ENCODE data around the gene TMEM87B. TPM values are rescaled to one million over a fixed set of nuclear protein-coding genes. Genes with fewer than 3 reads are reported as not detected.
A peak's percentile ranks its signal among the peaks of the same experiment; 100 is the strongest.

TMEM87B gene
- total and polyA plus RNA-seq, 11 donors: 3.1 to 18.5 (median 7.9) TPM

- DNase-seq (no peak), ATAC-seq (no peak)
- H3K27ac ChIP-seq: peak overlapping the region in 8 of 12 donors; percentile 30 to 60 (median 46)
Observed at GRCh38 chr2:112150851-112151250, 95.8 kb downstream of the TMEM87B start.

DNA sequence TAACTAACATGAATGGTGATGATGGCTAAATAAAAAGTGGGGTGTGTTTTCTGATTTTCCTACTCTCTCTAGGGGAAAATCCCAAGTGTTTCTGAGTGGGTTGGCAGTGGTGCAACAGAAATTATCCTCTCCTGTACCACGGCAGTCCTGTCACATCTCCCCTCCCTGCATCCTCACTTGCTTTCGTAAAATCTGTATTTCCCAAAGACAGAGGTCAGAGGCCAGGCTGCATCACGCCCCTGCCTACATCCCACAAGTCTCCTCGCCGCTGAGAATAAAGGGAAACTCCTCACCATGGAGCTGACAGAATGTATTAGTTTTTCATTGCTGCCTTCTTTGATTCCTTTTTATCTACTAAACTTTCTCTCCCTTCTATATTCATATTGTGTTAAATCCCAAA is 96.2 kb downstream of the TMEM87B start:
- WGBS, 4 donors: 83 to 95% (median 93%) methylated on average over 5 of the region's 5 CpGs
- Histone ChIP-seq H3K36me3 (no peaks in the 10 kb centered on the region), H3K4me1 (peaks cover 0 to 19% (median 4%) of the 10 kb centered on the region in 12 donors), H3K9me3 (no peaks in the 10 kb centered on the region), H3K27me3 (no peaks in the 10 kb centered on the region), H3K27ac (peak overlapping the region in 3 of 12 donors; percentile 44 to 47 (median 46)), H3K4me3 (no peak overlapping the region)
- DNase-seq: no peak
- ATAC-seq: no peak
- intact Hi-C loops (cut with DNase I): no loop called here
- no peak for TF ChIP-seq POLR2A (IDR thresholded peaks at IDR 0.05)
- TF ChIP-seq CTCF (IDR thresholded peaks at IDR 0.05): no peak

More at GRCh38 chr2:112150851-112151250, 95.8 kb downstream of the TMEM87B start:
- TF ChIP-seq CTCF (IDR thresholded peaks at IDR 0.05): no peak
- TF ChIP-seq POLR2A (IDR thresholded peaks at IDR 0.05): no peak
- Histone ChIP-seq H3K27me3 (no peaks in the 10 kb centered on the region), H3K4me3 (no peak overlapping the region), H3K9me3 (no peaks in the 10 kb centered on the region), H3K4me1 (peaks cover 0 to 19% (median 4%) of the 10 kb centered on the region in 12 donors), H3K36me3 (no peaks in the 10 kb centered on the region)
- intact Hi-C loops (cut with DNase I): no loop called here
- WGBS, 4 donors: 84 to 89% (median 85%) methylated on average over 11 of the region's 11 CpGs

- H3K9me3 ChIP-seq: no peaks in the 10 kb centered on the region
- H3K36me3 ChIP-seq: no peaks in the 10 kb centered on the region
- peaks cover 0 to 19% (median 4%) of the 10 kb centered on the region in 12 donors for H3K4me1 ChIP-seq
- TF ChIP-seq CTCF (IDR thresholded peaks at IDR 0.05): no peak
- no peak for TF ChIP-seq POLR2A (IDR thresholded peaks at IDR 0.05)
- intact Hi-C loops (cut with DNase I): no loop called here
- no peaks in the 10 kb centered on the region for H3K27me3 ChIP-seq
- WGBS, 4 donors: 95 to 96% (median 96%) methylated on average over 18 of the region's 18 CpGs
- ATAC-seq: no peak
- no peak for DNase-seq
- H3K27ac ChIP-seq: peak overlapping the region in 1 of 12 donors; percentile 44
- no peak overlapping the region for H3K4me3 ChIP-seq
Observed at GRCh38 chr2:112151701-112152440, 96.8 kb downstream of the TMEM87B start.

- Histone ChIP-seq H3K36me3 (no peaks in the 10 kb centered on the region), H3K4me1 (peaks cover 0 to 16% (median 4%) of the 10 kb centered on the region in 12 donors), H3K27me3 (no peaks in the 10 kb centered on the region), H3K9me3 (no peaks in the 10 kb centered on the region), H3K27ac (no peak overlapping the region), H3K4me3 (no peak overlapping the region)
- TF ChIP-seq POLR2A (IDR thresholded peaks at IDR 0.05) (no peak), CTCF (IDR thresholded peaks at IDR 0.05) (no peak)
- DNase-seq (no peak), ATAC-seq (no peak)
- 94 to 97% (median 96%) methylated on average over 10 of the region's 10 CpGs for WGBS, 4 donors
- intact Hi-C loops (cut with DNase I): no loop called here
Observed at GRCh38 chr2:112152476-112153178, 97.6 kb downstream of the TMEM87B start.

Data from heart left ventricle (tissue), 16 donors.